Stimulated activated effector memory CD8-positive, alpha-beta T cell treated with anti-CD3 and anti-CD28 coated beads, Interleukin-12 subunit alpha, Interleukin-12 subunit beta, amount 100 ng/mL, for 72 hours (primary cell): ENCODE data around the gene DEFB128.

Source experiments
- ATAC-seq: fragments of 150-1000 bp; cut with Tn5 transposase; 2 replicates; pipeline ENCODE4 v1.10.0; 2021
- DNase-seq, 2 donors: peaks; one replicate each; pipeline ENCODE4 v3.0.0; 2021 to 2022; ENCODE audit warnings: low spot score in 2 of 2
- H3K27ac Mint-ChIP-seq: one replicate; pipeline ENCODE4 v1.8.0; 2022; ENCODE audit warnings: mild to moderate bottlenecking, mixed read lengths
- H3K36me3 Mint-ChIP-seq: one replicate; pipeline ENCODE4 v1.8.0; 2022; ENCODE audit warnings: mild to moderate bottlenecking, mixed read lengths
- H3K4me1 Mint-ChIP-seq: one replicate; pipeline ENCODE4 v1.8.0; 2022; ENCODE audit warnings: mixed read lengths
- H3K4me3 Mint-ChIP-seq: one replicate; pipeline ENCODE4 v1.8.0; 2022; ENCODE audit warnings: mild to moderate bottlenecking, mixed read lengths
- H3K9me3 Mint-ChIP-seq: one replicate; pipeline ENCODE4 v1.8.0; 2022; ENCODE audit warnings: mixed read lengths

DEFB128 gene

GRCh38 chr20:199996-200395 is 10.5 kb upstream of the DEFB128 start:
- no peak overlapping the region for H3K4me3 Mint-ChIP-seq
- no peaks in the 10 kb centered on the region for H3K36me3 Mint-ChIP-seq
- ATAC-seq (no peak), DNase-seq (no peak)
- H3K4me1 Mint-ChIP-seq, result no peaks in the 10 kb centered on the region
- no peak overlapping the region for H3K27ac Mint-ChIP-seq
- no peaks in the 10 kb centered on the region for H3K9me3 Mint-ChIP-seq

GRCh38 chr20:198225-198624 is 8.7 kb upstream of the DEFB128 start:
- Mint-ChIP-seq H3K9me3 (no peaks in the 10 kb centered on the region), H3K27ac (no peak overlapping the region), H3K4me1 (no peaks in the 10 kb centered on the region), H3K36me3 (no peaks in the 10 kb centered on the region), H3K4me3 (no peak overlapping the region)
- no peak for DNase-seq
- ATAC-seq, result no peak

DNA sequence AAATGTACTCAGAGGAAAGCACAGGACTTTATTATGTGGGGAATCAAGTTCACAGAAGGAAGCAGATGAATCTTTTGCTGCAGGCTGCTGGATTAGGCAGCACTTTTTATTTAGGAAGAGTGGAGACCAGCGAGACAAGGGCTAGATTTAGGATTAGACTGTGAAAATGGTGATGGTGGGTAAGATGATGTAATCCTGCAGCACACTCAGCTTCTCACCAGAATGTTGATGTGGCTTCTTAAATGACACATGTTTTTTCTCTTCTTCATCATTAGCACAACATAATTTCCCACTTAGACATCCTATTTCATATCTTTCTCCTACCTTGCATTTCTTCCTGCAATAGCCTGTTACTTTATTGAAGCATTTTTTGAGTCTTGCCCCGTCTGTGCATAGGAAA is 1.8 kb downstream of the DEFB128 start:
- no peak for ATAC-seq
- Mint-ChIP-seq H3K27ac (no peak overlapping the region), H3K36me3 (no peaks in the 10 kb centered on the region), H3K4me3 (no peak overlapping the region), H3K9me3 (no peaks in the 10 kb centered on the region), H3K4me1 (no peaks in the 10 kb centered on the region)
- no peak for DNase-seq

DNA sequence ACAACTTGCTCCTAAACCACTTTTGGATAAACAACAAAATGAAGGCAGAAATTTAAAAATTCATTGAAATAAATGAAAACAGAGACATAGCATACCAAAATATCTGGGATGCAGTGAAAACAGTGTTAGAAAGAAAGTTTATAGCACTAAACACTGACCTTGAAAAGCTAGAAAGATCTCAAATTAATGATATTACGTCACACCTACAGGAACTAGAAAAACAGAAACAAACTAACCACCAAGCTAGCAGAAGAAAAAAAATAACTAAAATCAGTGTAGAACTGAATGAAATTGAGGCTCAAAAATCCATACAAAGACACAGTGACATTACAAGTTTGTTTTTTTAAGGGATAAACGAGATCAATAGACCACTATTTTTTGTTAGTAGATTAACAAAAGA is 5.2 kb downstream of the DEFB128 start:
- Mint-ChIP-seq H3K4me1 (no peaks in the 10 kb centered on the region), H3K4me3 (no peak overlapping the region), H3K36me3 (no peaks in the 10 kb centered on the region), H3K9me3 (no peaks in the 10 kb centered on the region), H3K27ac (no peak overlapping the region)
- DNase-seq (no peak), ATAC-seq (no peak)

GRCh38 chr20:168876-169275 is 20.6 kb downstream of the DEFB128 start:
- H3K36me3 Mint-ChIP-seq, result no peaks in the 10 kb centered on the region
- no peak overlapping the region for H3K27ac Mint-ChIP-seq
- no peaks in the 10 kb centered on the region for H3K9me3 Mint-ChIP-seq

GRCh38 chr20:164618-165017 is 24.9 kb downstream of the DEFB128 start:
- no peak overlapping the region for H3K4me3 Mint-ChIP-seq
- H3K9me3 Mint-ChIP-seq, result no peaks in the 10 kb centered on the region
- no peak overlapping the region for H3K27ac Mint-ChIP-seq
- ATAC-seq (no peak), DNase-seq (no peak)
- no peaks in the 10 kb centered on the region for H3K4me1 Mint-ChIP-seq
- H3K36me3 Mint-ChIP-seq, result no peaks in the 10 kb centered on the region

More at GRCh38 chr20:168876-169275, 20.6 kb downstream of the DEFB128 start:
- no peak overlapping the region for H3K4me3 Mint-ChIP-seq
- no peaks in the 10 kb centered on the region for H3K4me1 Mint-ChIP-seq
- ATAC-seq (no peak), DNase-seq (no peak)

DNA sequence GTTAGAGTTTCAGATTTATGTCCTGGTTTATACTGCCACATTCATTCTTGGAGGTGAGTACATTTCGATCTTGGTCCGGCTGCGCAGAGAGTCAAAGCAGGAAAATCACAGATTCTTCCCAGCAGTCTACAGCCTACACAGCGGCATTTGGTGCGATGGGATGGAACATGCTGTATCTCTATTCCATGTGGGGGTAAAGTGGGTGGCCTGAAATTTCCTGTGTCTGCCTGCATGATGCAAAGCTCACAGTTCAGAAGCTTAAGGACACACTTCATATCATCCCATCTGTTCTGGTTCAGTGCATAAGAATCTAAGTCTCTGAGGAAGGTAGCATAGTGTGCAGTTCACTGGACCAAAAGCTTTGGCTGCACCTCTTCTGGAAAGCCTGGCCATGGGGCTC is 32.4 kb downstream of the DEFB128 start, which contains the start of gene DEFB127:
DEFB127 (plus strand) TSS at position 301 of the 400 bp plus-strand sequence; CDS start at position 392, 91 bp downstream.
- H3K27ac Mint-ChIP-seq, result no peak within 1 kb of the TSS
- no peaks in the 10 kb centered on the region for H3K4me1 Mint-ChIP-seq
- DNase-seq (no peak), ATAC-seq (no peak)
- H3K36me3 Mint-ChIP-seq, result no peaks in the 10 kb centered on the region
- H3K4me3 Mint-ChIP-seq, result no peak within 1 kb of the TSS
- H3K9me3 Mint-ChIP-seq, result no peaks in the 10 kb centered on the region

DNA sequence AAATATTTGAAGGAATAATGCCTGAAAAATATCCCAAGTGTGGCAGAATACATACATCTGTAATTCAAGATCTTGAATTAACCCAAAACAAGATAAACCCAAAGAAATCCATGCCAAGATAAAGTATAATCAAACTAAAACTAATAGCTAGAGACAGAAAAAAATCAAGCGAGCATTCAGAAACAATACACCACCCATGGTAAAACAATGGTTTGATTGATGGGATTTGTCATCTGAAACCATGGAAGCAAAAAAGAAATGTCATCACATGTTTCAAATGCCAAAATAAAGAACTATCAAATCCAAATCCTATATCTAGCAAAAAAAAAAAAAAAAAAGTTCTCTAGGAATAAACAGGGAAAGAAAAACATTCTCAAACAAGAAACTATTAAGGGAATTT is 37.4 kb downstream of the DEFB128 start:
- ATAC-seq, result no peak
- Mint-ChIP-seq H3K4me3 (no peak overlapping the region), H3K27ac (no peak overlapping the region), H3K4me1 (no peaks in the 10 kb centered on the region), H3K36me3 (no peaks in the 10 kb centered on the region), H3K9me3 (no peaks in the 10 kb centered on the region)
- DNase-seq, result no peak

DNA sequence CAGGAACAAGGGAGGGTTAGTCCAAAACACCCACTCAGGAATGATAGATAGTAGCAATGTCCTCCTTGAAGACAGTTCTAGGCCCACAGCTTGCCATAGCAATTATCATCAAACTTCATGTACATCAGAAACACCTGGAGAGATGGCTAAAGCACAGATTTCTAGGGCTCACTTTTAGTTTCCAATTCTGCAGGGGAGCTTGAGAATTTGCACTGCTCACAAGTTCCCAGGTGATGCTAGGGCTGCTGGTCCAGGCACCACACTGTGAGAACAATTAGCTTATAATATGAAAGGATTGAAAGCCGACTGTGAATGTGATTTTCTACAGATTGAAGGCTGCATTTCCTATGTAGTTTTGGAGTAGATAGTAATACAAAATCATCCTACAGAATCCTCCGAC is 43.6 kb downstream of the DEFB128 start:
- H3K4me1 Mint-ChIP-seq, result no peaks in the 10 kb centered on the region
- DNase-seq (no peak), ATAC-seq (no peak)
- H3K27ac Mint-ChIP-seq, result no peak overlapping the region
- no peak overlapping the region for H3K4me3 Mint-ChIP-seq
- H3K9me3 Mint-ChIP-seq, result no peaks in the 10 kb centered on the region
- no peaks in the 10 kb centered on the region for H3K36me3 Mint-ChIP-seq

DNA sequence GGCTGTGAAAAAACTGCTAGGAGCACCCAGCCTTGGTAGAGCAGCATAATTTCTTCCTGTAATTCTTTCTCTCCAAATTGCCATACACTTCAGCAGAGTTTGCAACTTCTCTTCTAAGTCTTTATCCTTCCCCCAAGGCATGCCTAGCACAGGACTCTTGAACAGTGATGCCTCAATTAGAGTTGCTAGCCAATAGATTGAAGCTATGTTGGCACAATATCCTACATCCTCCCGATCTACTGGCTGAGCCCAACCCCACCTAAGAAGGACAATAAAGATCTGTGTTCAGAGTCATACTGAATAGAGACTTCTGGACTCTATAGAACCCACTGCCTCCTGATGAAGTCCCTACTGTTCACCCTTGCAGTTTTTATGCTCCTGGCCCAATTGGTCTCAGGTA is 47.2 kb downstream of the DEFB128 start, which contains the start of gene DEFB126:
DEFB126 (plus strand) TSS at position 301 of the 400 bp plus-strand sequence; CDS start at position 340, 39 bp downstream.
- H3K36me3 Mint-ChIP-seq, result no peaks in the 10 kb centered on the region

More for the DNA sequence above, 47.2 kb downstream of the DEFB128 start, which contains the start of gene DEFB126:
- Mint-ChIP-seq H3K4me1 (no peaks in the 10 kb centered on the region), H3K27ac (no peak within 1 kb of the TSS), H3K9me3 (peaks cover 4% of the 10 kb centered on the region), H3K4me3 (no peak within 1 kb of the TSS)
- DNase-seq, result no peak
- no peak for ATAC-seq
